Ishikawa (cell line): ENCODE data around the gene HSD17B4.

Experiments used
- CEBPB ChIP-seq: IDR thresholded peaks from 2 replicates; pipeline ENCODE4 v1.6.1; 2012
- CREB1 ChIP-seq: IDR thresholded peaks from 2 replicates; pipeline ENCODE4 v1.6.1; 2012; ENCODE audit warnings: low read depth
- EGR1 ChIP-seq: IDR thresholded peaks from 2 replicates; pipeline ENCODE4 v1.6.1; 2012
- EP300 ChIP-seq: IDR thresholded peaks from 2 replicates; pipeline ENCODE4 v1.6.1; 2012; ENCODE audit warnings: borderline replicate concordance
- FOXM1 ChIP-seq: IDR thresholded peaks from 2 replicates; pipeline ENCODE4 v1.6.1; 2012; ENCODE audit warnings: low read depth, borderline replicate concordance
- NFIC ChIP-seq: IDR thresholded peaks from 2 replicates; pipeline ENCODE4 v1.6.1; 2012
- RAD21 ChIP-seq: IDR thresholded peaks from 2 replicates; pipeline ENCODE4 v1.6.1; 2012; ENCODE audit warnings: low read depth
- TAF1 ChIP-seq: IDR thresholded peaks from 2 replicates; pipeline ENCODE4 v1.6.1; 2012; ENCODE audit warnings: low read depth, mild to moderate bottlenecking
- TCF12 ChIP-seq: IDR thresholded peaks from 2 replicates; pipeline ENCODE4 v1.6.1; 2012; ENCODE audit warnings: low read depth
- TEAD4 ChIP-seq: IDR thresholded peaks from 2 replicates; pipeline ENCODE4 v1.6.1; 2012
- YY1 ChIP-seq: IDR thresholded peaks from 2 replicates; pipeline ENCODE4 v1.6.1; 2012; ENCODE audit warnings: low read depth
- ZBTB7A ChIP-seq: IDR thresholded peaks from 2 replicates; pipeline ENCODE4 v1.6.1; 2012; ENCODE audit warnings: low read depth
- TF ChIP-seq, protein P1 (sequence below): IDR thresholded peaks from 2 replicates; pipeline ENCODE4 v1.6.1; 2012
- TF ChIP-seq, protein P2 (sequence below): IDR thresholded peaks from 2 replicates; pipeline ENCODE4 v1.6.1; 2012; ENCODE audit warnings: low read depth, mild to moderate bottlenecking
- TF ChIP-seq, protein P3 (sequence below): IDR thresholded peaks from 2 replicates; pipeline ENCODE4 v1.6.1; 2012

HSD17B4 gene

GRCh38 chr5:119427060-119427459, 25.2 kb upstream of the HSD17B4 start:
- no peak for TF ChIP-seq RAD21
- TF ChIP-seq ZBTB7A = no peak
- TF ChIP-seq NFIC = no peak
- no peak for TF ChIP-seq YY1
- TF ChIP-seq TEAD4 = no peak
- TF ChIP-seq, protein P1, sequence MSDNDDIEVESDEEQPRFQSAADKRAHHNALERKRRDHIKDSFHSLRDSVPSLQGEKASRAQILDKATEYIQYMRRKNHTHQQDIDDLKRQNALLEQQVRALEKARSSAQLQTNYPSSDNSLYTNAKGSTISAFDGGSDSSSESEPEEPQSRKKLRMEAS = no peak
- no peak for TF ChIP-seq CEBPB
- TF ChIP-seq, protein P2, sequence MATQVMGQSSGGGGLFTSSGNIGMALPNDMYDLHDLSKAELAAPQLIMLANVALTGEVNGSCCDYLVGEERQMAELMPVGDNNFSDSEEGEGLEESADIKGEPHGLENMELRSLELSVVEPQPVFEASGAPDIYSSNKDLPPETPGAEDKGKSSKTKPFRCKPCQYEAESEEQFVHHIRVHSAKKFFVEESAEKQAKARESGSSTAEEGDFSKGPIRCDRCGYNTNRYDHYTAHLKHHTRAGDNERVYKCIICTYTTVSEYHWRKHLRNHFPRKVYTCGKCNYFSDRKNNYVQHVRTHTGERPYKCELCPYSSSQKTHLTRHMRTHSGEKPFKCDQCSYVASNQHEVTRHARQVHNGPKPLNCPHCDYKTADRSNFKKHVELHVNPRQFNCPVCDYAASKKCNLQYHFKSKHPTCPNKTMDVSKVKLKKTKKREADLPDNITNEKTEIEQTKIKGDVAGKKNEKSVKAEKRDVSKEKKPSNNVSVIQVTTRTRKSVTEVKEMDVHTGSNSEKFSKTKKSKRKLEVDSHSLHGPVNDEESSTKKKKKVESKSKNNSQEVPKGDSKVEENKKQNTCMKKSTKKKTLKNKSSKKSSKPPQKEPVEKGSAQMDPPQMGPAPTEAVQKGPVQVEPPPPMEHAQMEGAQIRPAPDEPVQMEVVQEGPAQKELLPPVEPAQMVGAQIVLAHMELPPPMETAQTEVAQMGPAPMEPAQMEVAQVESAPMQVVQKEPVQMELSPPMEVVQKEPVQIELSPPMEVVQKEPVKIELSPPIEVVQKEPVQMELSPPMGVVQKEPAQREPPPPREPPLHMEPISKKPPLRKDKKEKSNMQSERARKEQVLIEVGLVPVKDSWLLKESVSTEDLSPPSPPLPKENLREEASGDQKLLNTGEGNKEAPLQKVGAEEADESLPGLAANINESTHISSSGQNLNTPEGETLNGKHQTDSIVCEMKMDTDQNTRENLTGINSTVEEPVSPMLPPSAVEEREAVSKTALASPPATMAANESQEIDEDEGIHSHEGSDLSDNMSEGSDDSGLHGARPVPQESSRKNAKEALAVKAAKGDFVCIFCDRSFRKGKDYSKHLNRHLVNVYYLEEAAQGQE = no peak
- TF ChIP-seq TAF1 = no peak
- no peak for TF ChIP-seq EP300
- no peak for TF ChIP-seq FOXM1
- no peak for TF ChIP-seq EGR1
- TF ChIP-seq, protein P3, sequence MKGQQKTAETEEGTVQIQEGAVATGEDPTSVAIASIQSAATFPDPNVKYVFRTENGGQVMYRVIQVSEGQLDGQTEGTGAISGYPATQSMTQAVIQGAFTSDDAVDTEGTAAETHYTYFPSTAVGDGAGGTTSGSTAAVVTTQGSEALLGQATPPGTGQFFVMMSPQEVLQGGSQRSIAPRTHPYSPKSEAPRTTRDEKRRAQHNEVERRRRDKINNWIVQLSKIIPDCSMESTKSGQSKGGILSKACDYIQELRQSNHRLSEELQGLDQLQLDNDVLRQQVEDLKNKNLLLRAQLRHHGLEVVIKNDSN = no peak
- no peak for TF ChIP-seq CREB1
- no peak for TF ChIP-seq TCF12

- TF ChIP-seq RAD21 = peak; percentile 51; the same call in 1 of the 2 replicates
- TF ChIP-seq TEAD4 = no peak
Measured at GRCh38 chr5:119435436-119436132, 16.7 kb upstream of the HSD17B4 start.

GRCh38 chr5:119439140-119439631, 13.1 kb upstream of the HSD17B4 start:
- TF ChIP-seq, protein P3 = no peak
- TF ChIP-seq TEAD4 (no peak), RAD21 (no peak), TCF12 (no peak), CEBPB (no peak), TAF1 (no peak), ZBTB7A (no peak), YY1 (no peak), EGR1 (no peak), EP300 (no peak), NFIC (no peak)
- TF ChIP-seq, protein P1 = no peak

DNA sequence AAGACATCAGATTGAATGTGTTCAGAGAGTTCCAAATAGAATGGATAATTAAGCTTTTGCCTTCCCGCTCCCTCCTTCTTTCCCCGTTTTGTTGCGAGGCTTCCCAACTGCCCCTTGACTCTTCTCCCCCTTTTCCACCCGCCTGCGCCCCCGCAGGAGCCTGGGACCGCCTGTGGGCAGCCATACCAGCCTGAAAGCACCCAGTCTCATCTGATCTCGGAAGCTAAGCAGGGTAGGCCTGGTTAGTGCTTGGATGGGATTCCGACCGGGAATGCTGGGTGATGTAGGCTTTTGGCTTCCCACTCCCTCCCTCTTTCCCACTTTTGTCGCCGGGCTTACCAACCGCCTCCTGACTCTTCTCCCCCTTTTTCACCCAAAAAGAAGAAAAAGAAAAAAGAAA, 6.8 kb upstream of the HSD17B4 start:
- no peak for TF ChIP-seq EGR1

GRCh38 chr5:119449882-119450281, 2.4 kb upstream of the HSD17B4 start:
- TF ChIP-seq CREB1 (no peak), TAF1 (no peak), FOXM1 (no peak), CEBPB (no peak), TEAD4 (no peak), RAD21 (no peak), NFIC (no peak), ZBTB7A (no peak), TCF12 (no peak)
- TF ChIP-seq, protein P1 = no peak
- TF ChIP-seq, protein P2 = no peak

DNA sequence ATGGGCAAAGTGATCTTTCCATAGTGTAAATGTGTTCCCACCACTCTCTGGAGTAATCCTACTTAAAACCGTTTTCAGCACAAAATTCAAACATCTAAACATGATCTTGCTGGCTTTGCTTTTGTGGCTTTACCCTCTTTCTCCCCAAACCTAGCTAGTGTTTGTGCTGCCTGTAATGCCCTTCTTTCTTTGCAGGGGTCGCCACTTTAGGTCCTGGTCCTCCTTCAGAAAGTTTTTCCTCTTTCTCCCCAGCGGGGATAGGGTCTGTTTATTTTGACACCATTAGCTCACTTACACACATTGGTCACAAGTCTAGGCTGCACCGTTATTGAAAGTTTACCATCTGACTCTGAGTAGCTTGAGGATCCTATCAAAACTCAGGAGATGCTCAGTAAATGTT, 736 bp upstream of the HSD17B4 start:
- no peak for TF ChIP-seq EGR1

GRCh38 chr5:119452060-119452372, 281 bp upstream of the HSD17B4 start:
- TF ChIP-seq YY1 (no peak), TCF12 (no peak), NFIC (no peak), TEAD4 (no peak), CEBPB (no peak), TAF1 (no peak), EGR1 (no peak), CREB1 (no peak), RAD21 (no peak), EP300 (no peak), ZBTB7A (no peak), FOXM1 (no peak)
- TF ChIP-seq, protein P2 = no peak
- TF ChIP-seq, protein P3 = no peak
- TF ChIP-seq, protein P1 = no peak
